PC-9 (cell line): ENCODE data around the gene CDH15.

Experiments
- CTCF ChIP-seq: fragments of 200-600 bp; sonication (generic); conservative IDR thresholded peaks from 2 replicates; pipeline ENCODE4 v1.6.1; 2017; ENCODE audit warnings: mixed run types, antibody characterized with exemption, mild to moderate bottlenecking, moderate library complexity
- EZH2 ChIP-seq: fragments of 200-600 bp; sonication (generic); IDR thresholded peaks from 2 replicates; pipeline ENCODE4 v1.8.0; 2017; ENCODE audit warnings: antibody characterized with exemption, low read depth

DNA sequence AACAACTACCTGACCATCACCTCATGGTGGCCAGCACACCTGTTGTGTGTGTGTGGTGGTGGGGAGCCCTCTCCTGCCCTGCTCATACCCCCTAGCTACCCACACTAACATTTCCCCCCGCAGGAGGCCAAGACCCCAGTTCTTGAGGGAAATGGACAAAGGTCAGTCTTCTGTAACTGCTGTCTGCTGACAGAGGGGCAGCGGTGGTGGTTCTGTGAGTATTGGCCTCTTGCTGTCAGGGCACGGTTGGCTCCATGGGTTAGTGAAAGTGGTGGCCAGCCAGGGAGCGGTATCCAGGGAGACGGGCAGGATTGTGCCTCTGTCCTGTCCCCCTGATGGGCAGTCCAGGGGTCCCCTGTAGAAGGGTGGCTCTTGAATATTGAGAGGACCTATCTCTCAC, 72.1 kb downstream of the CDH15 start:
- TF ChIP-seq CTCF (no peak), EZH2 (no peak)
